ENCODE measurements around the gene HPSE.

GRCh38 chr4:83378419-83378818, 43.8 kb upstream of the HPSE start:
- TF ChIP-seq ZNF274 (IDR thresholded peaks at IDR 0.05; ENCODE audit: low read depth, low read length): no peak
- TF ChIP-seq YY1 (IDR thresholded peaks at IDR 0.05; ENCODE audit: insufficient read depth, insufficient read length): no peak
- TF ChIP-seq SUZ12 (IDR thresholded peaks at IDR 0.05; ENCODE audit: extremely low read depth, insufficient read depth, insufficient read length): no peak

Data from NT2/D1 (cell line).